ENCODE data around the gene SV2B. TPM values are rescaled to one million over a fixed set of nuclear protein-coding genes. Genes with fewer than 3 reads are reported as not detected.

Gene SV2B
- total and polyA plus RNA-seq, 12 donors: 0.16 to 7.5 (median 3.0) TPM

DNA sequence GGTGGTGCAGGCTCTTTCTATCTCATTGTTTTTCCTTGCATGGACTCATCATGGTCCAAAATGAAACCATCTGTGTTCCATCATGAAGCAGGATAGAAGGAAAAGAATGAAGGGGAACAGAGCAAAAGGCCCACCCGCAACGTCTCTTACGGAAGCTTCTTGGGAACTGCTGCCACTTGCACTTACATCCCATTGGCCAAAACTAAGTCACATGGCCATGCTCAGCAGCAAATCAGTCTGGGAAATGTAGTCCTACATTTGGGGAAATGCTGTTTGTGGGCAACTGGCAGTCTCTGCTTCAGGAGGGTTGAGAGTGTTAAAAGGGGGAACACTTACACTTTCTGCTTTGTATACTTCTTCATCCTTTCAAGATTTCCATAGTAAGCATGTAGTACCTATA, 191.6 kb downstream of the SV2B start:
- peak in 1 of 7 donors; percentile 7 for DNase-seq
- no peaks in the 10 kb centered on the region for H3K27me3 ChIP-seq
- no peaks in the 10 kb centered on the region for H3K9me3 ChIP-seq (replicated peaks in 1 of 3)
- no peak overlapping the region for H3K27ac ChIP-seq
- no peak for TF ChIP-seq POLR2A (IDR thresholded peaks at IDR 0.05)
- TF ChIP-seq, protein P1, sequence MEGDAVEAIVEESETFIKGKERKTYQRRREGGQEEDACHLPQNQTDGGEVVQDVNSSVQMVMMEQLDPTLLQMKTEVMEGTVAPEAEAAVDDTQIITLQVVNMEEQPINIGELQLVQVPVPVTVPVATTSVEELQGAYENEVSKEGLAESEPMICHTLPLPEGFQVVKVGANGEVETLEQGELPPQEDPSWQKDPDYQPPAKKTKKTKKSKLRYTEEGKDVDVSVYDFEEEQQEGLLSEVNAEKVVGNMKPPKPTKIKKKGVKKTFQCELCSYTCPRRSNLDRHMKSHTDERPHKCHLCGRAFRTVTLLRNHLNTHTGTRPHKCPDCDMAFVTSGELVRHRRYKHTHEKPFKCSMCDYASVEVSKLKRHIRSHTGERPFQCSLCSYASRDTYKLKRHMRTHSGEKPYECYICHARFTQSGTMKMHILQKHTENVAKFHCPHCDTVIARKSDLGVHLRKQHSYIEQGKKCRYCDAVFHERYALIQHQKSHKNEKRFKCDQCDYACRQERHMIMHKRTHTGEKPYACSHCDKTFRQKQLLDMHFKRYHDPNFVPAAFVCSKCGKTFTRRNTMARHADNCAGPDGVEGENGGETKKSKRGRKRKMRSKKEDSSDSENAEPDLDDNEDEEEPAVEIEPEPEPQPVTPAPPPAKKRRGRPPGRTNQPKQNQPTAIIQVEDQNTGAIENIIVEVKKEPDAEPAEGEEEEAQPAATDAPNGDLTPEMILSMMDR (IDR thresholded peaks at IDR 0.05): no peak
- H3K4me3 ChIP-seq: no peak overlapping the region
- no peaks in the 10 kb centered on the region for H3K4me1 ChIP-seq (replicated peaks in 1 of 2)
- intact Hi-C loops (cut with DNase I): no loop called here
- H3K36me3 ChIP-seq (replicated peaks in 1 of 2): no peaks in the 10 kb centered on the region
- 51 to 75% (median 66%) methylated on average over 3 of the region's 3 CpGs for WGBS, 4 donors

DNA sequence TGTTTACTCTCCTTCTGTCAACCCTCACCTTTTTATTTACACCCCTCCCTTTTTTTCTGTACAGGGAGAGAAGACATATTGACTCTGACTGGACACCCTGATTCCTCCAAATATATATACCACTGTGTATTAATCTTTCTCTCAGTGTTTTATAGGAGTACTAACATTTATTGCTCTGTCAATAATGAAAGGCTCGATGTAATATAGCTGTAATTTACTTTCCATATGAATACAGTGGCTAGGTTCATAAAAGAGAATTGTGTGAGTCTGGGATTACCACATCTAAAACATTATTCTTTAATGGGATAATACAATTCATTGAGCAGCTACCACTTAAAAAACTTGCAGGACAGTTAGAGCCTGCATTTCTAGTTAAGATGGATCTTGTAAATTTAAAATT, 194.3 kb downstream of the SV2B start:
- intact Hi-C loops (cut with DNase I): no loop called here
- H3K27ac ChIP-seq: no peak overlapping the region
- WGBS, 4 donors: 63 to 73% (median 66%) methylated on average over 1 of the region's 1 CpG
- H3K9me3 ChIP-seq (replicated peaks in 1 of 3): no peaks in the 10 kb centered on the region
- H3K4me3 ChIP-seq: no peak overlapping the region
- no peak for DNase-seq
- H3K4me1 ChIP-seq (replicated peaks in 1 of 2): no peaks in the 10 kb centered on the region
- H3K27me3 ChIP-seq: no peaks in the 10 kb centered on the region
- H3K36me3 ChIP-seq (replicated peaks in 1 of 2): no peaks in the 10 kb centered on the region
- TF ChIP-seq, protein P1 (IDR thresholded peaks at IDR 0.05): no peak
- no peak for TF ChIP-seq POLR2A (IDR thresholded peaks at IDR 0.05)

DNA sequence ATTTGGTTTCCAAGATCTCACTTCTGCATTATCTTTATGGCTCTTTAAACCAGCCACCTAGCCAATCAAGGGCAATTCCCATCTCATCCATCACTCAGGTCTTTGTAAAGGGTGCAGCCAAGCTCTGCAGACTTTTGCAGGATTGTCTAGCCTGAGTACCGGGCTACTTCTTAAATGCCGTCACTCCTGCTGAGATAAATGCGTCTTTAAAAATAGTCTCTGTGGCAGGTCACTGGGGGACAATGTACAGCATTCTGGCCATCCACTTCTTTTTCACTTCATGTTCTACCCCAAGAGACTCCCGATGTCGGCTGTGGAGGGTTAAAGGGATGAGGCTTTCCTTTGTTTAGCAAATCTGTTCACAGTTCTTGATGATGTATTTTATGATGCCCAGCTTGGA, 194.7 kb downstream of the SV2B start:
- Histone ChIP-seq H3K4me1 (replicated peaks in 1 of 2) (no peaks in the 10 kb centered on the region), H3K9me3 (replicated peaks in 1 of 3) (no peaks in the 10 kb centered on the region), H3K4me3 (no peak overlapping the region), H3K27ac (no peak overlapping the region), H3K36me3 (replicated peaks in 1 of 2) (no peaks in the 10 kb centered on the region), H3K27me3 (no peaks in the 10 kb centered on the region)
- DNase-seq: no peak
- 59 to 73% (median 64%) methylated on average over 5 of the region's 5 CpGs for WGBS, 4 donors
- TF ChIP-seq, protein P1 (IDR thresholded peaks at IDR 0.05): no peak
- TF ChIP-seq POLR2A (IDR thresholded peaks at IDR 0.05): no peak
- intact Hi-C loops (cut with DNase I): no loop called here

DNA sequence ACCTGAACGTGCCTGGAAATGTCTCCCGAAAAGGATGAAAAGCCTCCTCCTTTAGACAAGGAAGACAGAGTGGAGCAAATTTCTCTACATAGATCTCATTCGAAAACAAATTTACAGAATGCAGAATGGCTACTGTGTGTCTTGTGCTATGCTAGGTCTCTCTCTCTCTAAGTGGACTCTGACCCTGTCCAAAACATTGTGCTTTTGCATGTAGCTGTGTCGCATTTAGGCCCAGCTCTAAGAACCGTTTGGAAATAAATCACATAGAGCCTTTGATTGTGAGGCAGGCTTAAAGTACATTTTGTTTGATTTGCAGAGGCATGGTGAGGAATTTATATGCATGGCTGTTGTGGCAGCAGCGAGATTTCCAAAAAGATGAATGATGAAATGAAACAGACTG, 198.0 kb downstream of the SV2B start:
- Histone ChIP-seq H3K4me3 (no peak overlapping the region), H3K36me3 (replicated peaks in 1 of 2) (no peaks in the 10 kb centered on the region), H3K9me3 (replicated peaks in 1 of 3) (no peaks in the 10 kb centered on the region), H3K4me1 (replicated peaks in 1 of 2) (no peaks in the 10 kb centered on the region), H3K27ac (no peak overlapping the region), H3K27me3 (peaks cover under 1% of the 10 kb centered on the region)
- DNase-seq: no peak
- no peak for TF ChIP-seq POLR2A (IDR thresholded peaks at IDR 0.05)
- TF ChIP-seq, protein P1 (IDR thresholded peaks at IDR 0.05): no peak
- 65 to 83% (median 77%) methylated on average over 6 of the region's 6 CpGs for WGBS, 4 donors
- intact Hi-C loops (cut with DNase I): no loop called here

Data from adrenal gland (tissue), 12 donors.